Endometrium (tissue), 2 donors: ENCODE results near the gene ARHGEF7.
A peak's percentile ranks its signal among the peaks of the same experiment; 100 is the strongest.

Experiments
- FAIRE-seq: peaks from 2 replicates; lab custom pipeline; 2012; peaks lifted over from hg19 to GRCh38; lab: Jason Lieb, UNC
- donor health status: control.
- donor health status: control.

The ARHGEF7 gene

DNA sequence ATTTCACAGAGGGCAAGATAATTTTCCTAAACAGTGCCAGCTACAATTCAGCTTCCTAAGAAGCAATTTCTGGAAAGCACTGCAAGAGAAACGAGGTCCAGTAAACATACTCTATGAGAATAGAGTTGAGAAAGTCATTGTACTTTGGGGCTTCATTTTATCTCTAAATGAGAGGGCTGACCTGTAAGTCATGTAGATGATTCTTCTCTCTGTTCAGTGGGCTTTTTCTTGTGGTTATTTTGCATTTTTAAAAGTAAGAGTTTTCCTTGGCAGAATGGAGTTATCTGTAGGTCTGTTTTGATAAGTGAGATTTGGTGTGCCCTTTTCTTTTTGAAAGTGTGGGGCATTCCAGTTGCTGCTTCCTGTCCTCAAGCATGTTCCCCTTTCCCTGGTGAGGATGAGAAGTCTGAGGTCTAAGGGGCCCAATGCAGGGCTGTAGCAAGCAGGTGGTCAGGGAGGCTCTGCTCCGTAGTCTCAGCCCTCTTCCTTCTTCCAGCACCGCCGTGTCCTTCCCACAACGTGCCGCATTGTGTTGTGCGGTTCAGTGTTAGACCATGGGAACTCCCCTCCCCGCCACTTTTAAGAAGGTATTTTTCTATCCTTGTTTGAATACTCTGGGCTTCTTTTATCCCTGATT is 86.3 kb downstream of the ARHGEF7 start:
- no peak for FAIRE-seq

DNA sequence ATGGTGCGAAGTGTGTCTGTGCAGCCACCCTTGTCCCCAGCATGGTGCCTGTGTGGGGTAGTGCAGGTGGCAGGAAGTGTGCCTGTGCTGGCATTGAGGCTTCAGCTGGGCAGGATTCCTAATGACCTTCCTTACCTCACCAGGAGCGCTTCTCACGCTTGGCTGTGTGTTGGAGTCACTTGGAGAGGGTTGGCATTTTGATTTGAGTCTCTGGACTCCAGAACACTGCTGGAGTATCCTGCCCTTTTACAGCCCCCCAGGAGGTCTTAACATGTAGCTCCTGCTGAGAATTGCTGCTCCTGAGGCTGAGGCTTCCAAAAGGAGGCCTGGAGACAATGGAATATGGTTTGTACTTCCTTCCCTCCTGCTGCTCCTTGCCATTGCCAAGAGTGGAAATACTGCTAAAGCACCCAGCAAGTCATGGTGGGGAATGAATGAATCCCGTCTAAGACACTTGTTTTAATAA is 87.1 kb downstream of the ARHGEF7 start:
- no peak for FAIRE-seq

DNA sequence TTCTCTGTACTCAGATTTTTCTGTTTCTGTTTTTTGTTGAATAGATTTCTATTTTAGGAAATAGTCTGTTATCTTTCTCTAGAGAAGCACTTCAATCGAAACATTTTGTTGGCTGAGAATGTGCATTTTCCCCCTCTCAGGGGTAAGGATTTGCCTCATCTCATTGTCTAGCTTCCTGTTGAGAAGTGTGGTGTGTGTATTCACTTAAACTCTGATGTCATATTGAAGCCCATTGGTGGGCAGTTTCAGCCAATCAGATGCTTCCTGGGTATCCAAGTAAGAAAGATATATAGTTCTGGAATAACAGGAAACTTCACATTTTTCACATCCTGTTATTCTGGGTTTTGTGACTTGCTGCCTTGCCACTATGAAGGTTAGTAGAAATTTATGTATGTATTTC is 87.6 kb downstream of the ARHGEF7 start:
- FAIRE-seq = peak; percentile 37

DNA sequence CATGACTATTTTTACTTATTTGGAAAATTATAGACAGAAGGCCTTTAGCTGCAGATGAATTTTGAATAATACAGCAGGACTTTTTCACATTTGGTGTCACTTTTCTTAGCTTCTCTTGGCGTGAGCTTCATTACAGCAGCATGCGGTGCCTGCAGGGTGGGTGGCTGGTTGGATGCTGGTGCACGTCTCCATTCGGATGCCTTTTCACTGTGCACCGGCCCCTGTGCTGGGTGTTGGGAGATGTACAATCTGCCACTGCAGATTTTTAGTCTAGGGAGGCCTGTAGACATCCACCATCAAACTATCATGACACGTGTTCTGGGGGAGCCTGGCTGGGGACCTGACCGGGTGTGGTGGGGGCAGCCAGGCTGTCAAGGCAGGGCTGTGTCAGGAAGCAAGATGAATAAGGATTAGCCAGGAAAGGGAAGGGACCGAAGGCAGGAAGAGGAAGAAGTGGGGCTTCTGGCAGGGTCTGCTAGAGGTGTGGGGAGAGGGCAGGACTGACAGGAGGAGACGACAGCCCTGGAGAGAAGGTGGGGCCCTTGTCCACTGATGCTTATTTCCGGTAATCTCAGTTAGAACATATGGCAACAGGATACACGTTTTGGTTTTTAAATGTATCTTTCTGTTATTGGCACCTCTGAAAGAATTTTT is 88.8 kb downstream of the ARHGEF7 start:
- no peak for FAIRE-seq

DNA sequence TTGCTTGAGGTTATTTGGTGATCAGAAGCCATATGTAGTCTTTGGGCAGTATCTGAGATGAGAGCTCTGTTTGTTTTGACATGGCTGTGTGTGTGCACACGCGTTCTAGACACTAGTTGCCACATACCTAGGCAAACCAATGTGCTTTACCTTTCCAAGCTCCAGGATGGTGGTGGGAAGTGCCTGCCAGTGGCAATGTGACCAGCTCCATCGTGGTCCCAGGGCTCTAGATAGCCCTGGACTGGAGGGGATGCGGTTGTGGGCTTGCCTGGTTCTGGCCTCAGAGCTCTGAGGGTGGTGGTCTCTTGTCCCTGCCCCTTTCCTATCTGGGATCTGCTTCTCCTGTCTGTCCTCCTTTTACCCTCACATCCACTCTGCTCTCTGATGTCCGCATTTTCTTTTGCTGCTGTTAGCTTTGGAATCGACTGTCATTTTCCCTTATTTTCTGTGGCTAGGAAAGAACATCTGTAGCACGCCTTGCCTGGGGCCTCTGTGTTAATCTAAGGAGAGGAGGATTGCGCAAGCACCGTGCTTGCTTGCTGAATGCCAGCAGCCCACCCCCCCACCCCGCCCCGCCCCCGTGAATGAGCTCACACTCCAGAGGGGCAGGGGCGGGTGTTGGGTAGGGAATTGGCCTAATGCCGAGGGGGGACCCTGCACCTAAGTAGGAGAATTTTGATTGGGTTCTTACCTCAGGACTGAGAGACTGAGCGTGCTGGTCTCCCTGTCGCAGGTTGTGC is 89.5 kb downstream of the ARHGEF7 start:
- FAIRE-seq = no peak

DNA sequence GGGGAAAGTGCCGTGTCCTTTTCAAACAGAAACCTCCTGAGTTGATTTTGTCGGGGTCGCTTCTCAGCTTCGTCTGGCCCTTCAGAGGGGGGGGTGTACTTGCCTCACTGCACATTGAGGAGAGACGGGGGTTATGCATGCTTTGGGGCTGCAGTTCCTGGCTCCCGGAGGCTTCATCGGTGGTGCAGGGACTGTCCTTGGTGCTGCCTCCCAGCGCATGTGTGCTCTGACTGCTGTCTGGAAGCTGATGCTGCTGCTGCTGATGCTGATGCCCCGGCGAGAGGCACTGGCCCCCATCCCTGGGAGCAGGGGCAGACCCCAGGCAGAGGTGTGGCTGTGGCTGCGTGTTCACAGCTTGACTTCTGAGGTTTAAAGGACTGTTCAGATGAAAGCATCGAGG is 91.0 kb downstream of the ARHGEF7 start:
- FAIRE-seq = no peak

DNA sequence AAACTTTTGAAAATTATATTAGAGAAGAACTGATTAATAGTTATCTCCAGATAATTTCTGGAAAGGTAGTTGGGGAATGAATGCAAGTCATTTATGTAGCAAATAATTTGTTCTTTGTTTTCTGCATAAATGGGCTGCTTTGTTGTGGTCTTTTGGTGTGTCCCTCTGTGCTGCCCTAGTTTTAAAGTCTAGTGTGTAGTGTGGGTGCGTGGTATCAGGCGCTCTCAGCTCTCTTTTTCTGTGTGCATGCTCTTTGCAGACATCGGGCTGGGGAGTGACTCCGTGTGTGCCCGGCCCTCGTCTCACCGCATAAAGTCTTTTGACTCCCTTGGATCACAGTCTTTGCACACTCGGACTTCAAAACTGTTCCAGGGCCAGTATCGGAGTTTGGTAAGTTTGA is 94.5 kb downstream of the ARHGEF7 start:
- FAIRE-seq = no peak

DNA sequence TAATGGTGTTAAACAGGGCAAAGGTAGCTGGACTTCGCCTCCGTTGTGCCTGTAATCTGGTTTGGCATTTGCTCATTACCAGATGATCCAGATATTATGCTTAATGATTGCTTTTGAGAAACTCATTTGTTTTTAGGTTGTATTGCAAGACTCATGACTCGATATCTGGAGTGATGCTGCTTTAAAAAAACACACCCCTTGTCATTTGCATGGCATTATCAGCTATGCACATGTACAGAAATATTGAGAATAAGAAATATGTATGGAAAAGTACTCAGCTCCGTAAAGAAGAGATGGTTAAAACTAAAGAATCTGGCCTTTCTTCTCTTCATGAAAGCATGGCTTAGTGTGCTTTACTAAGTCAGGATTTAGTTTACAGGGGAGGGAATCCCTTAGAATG is 95.0 kb downstream of the ARHGEF7 start:
- FAIRE-seq = no peak

DNA sequence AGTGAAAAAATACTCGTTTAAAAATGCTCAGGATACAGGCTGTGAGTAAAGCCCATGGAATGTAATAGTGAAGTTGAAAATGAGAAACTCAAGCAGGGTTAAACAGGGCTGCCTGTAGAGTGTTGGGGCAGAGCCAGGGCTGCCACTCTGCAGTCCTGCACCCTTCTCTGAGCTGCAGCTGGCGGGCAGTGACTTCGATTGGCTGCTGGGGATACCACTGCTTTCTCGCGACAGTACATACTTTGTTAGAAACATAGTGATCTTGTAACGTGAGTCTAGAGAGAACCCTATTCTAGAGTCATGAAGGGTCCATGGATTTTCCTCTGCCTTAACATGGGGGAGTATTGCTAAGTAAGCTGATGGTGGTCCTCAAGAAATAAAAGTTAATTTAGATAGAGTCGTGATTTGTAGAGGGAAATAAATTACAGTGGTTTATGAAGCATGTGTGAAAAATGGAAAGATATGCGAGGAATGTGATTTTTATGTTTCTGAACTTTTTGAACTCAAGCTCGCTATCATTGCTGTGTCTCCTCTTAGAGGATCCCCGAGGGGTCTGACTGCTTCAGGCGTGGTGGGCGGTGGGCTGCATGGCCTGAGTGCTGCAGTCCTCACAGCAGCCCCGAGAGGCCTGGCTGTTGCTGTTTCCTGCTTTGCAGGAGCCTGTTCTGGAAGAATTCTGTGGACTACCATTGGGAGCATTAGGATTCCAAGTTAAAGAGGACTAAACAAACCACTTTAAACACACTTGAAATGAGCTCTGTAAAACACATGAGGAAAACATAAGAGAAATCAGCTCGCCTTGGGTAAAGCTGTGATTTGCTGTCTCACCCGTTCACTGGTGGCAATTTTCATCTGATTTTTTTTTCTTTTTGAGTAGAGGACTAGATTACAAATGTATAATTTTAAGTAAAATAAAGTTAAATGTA is 95.7 kb downstream of the ARHGEF7 start:
- no peak for FAIRE-seq

DNA sequence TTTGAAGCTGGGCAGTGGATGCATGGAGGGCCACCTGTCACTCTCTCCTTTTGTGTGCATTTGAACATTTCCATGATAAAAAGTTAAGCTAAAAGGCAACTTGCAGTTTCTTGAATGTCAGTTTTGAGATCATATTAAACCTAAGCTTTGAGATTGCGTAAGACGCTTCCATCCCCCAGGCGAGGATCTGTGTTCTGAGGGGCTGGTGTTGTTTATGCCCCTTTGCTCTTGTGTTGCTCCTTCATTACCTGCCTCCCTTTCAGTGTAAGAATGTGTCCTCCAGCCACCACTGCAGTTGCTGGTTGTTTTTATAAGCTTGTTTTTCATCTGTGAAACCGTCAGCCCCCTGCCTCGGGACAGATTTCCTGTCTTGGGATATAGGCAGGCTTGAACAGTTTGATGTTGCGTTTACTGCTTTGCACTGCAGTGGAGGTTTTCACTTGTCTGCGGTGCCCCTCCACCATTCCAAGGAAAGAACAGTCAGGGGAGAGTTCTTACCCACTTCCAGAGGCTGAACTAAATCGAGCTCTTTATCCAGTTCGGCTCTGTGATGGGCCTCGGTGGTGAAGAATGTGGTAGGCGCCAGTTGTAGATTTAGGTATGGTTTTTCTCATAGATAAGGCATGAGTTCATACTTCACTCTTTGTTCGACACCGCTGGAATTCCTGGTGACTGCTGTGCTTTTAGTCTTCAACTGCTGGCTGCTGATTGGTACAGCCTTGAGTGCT is 96.8 kb downstream of the ARHGEF7 start:
- no peak for FAIRE-seq

DNA sequence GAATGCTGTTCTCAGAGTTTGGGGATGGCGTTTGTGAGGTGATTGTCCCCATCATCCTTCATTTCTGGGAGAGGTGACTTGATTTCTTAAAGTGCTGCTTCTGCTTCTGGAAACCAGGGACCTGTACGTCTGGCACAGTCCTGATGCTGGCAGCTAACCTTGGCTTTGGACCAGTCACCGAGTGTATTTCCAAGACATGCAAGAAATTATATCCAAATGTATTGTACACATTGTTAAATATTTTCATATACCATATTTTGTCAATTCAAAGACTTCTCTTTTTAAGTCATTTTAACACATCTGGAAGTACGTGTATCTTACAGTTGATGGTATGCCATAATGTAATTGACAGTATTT is 97.4 kb downstream of the ARHGEF7 start:
- FAIRE-seq = no peak

DNA sequence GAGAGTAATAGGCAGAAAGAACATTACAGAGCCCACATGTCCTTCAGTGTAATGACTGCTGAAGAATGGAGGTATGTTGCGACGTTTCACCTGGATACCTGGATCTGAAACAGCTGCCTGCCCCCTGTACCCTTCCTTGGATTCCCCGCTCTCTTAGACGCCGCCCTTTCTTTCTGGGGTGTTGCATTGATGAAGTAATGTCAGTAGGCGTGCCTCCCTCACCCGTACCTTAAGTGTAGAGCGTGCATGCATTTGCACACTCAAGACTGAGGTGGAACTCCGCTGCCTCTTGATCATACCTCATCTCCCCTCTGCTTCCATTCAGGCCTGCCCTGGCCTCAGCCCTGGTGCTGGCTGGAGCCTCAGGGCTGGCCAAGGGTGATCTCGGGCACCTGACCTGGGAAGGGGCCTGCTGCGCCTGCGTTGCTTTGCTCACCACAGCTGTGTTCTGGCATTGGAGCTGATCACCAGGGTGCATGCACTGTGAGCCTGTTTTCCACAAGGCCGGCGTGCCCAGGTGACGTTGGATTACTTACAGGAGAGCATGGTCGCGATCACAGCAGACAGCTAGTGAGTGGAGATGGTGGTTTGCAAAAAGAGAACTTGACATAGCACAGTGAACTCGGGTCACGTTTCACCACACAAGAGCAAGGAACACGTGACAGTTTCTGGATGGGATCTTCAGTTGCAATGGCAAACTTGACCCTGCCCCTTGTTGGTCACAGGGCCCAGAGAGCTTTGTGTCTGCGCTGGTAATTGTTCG is 99.0 kb downstream of the ARHGEF7 start:
- no peak for FAIRE-seq

DNA sequence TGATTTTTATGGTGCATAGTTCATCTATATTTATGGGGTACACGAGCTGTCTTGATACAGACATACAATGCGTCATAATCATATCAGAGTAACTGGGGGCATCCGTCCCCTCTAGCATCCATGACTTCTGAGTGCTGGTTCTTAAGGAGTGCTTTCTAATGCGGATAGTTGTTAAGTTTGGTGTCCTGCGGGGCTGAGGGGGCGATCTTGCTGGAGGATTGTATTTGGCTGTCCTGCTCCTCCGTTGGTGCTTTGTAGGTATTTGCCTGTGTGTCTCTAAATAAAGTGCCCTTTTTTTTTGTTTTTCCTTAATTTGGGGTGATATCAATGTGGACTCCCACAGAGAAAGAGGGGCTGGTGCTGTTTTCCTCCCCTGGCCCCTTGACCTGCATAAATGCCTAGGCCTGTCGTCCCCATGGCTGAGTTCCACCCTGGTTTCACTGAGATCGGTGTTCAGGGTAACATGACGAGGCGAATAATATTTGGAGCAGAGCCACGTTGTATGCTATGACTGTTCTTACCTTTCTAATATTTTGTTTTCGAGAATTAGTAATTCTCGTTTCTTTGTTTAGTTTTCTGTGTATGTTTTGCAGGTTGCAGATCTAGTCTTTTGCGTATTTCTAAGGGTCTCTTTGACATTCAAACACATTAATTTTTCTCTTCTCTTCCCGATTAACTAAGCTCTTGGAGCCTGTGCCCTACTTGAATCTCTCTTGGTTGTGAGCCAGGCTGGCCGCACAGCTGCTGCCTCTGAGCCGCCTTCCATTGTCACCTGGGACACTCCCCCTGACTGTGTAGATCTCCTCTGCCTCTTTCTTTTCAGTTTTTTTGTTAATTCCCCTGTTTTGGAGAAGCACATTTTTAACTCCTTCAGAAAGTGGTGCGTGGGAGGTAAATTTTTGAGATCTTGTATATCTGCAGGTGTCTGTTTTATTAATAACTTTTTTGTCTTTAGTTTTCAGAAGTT is 100.3 kb downstream of the ARHGEF7 start:
- no peak for FAIRE-seq

DNA sequence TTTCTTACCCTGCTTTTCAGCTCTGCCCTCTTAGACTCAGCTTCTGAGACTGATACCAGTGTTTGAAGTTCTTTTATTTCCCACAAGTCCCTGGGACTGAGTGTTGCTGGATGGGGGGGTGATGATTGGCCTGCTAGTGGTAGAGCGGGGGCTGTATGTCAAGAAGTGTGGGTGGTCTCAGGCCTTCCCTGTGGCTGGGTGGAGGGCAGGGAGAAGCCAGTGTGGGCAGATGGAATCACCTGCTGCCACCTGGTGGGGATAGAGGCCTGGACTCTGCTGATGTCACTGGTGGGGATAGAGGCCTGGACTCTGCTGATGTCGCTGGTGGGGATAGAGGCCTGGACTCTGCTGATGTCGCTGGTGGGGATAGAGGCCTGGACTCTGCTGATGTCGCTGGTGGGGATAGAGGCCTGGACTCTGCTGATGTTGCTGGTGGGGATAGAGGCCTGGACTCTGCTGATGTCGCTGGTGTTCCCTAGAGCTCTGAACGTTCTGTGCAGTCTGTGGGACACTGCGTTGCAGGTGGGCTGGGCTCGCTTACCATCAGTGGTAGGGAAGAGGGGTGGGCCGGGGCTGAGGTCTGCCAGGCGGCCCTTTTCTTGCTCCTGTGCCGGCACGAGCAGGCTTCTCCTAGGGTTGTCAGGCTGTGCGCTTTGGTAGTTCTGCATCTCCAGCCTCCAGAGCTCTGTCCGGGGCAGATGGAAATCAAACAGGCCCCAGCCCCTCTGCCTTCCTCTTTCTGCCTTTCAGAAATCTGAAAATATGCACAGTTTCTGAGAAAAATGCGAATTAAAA is 101.3 kb downstream of the ARHGEF7 start:
- FAIRE-seq = no peak

DNA sequence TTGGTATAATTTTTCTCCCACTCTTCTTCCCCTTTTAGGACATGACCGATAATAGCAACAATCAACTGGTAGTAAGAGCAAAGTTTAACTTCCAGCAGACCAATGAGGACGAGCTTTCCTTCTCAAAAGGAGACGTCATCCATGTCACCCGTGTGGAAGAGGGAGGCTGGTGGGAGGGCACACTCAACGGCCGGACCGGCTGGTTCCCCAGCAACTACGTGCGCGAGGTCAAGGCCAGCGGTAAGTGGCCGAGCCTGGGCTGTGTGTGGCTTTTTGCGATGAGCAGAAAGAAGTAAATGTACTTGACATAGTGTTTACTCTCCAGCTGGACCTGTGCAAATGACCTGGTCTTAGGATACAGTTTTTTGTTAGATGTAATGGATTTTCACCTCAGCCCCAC is 102.5 kb downstream of the ARHGEF7 start:
- FAIRE-seq = no peak

DNA sequence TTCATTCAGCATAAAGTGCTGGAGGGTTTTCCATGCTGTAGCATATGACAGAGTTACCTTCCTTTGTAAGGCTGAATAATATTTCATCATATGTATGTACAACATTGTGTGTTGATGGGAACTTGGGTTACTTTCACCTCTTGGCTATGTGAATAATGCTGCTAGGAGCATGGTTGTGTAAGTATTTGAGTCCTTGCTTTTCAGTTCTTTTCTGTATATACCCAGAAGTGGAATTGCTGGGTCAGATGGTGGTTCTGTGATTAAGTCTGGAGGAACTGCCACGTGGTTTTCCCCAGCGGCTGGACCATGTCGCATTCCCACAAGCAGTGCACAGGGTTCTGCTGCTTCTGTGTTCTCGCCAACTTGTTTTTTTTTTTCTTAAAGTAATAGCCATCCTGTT is 104.2 kb downstream of the ARHGEF7 start:
- FAIRE-seq = no peak

DNA sequence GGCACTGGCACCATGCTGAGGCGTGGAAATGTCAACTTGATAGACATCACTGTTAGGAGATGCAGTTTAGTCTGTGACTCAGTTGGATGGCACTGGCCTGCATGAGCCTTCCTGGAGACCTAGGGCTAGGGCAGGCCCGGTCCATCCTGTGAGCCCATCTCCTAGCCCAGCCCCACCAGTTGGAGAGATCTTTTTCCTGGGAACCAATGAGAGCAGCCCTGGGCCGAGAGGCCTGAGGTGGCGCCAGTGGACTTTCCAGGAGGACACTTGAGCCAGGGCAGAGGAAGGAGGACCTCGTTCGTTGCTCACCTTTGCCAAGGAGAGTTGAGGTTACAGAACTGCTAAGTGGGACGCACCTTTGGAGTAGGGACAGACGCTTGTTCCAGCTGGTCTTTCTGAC is 104.8 kb downstream of the ARHGEF7 start:
- FAIRE-seq = no peak

DNA sequence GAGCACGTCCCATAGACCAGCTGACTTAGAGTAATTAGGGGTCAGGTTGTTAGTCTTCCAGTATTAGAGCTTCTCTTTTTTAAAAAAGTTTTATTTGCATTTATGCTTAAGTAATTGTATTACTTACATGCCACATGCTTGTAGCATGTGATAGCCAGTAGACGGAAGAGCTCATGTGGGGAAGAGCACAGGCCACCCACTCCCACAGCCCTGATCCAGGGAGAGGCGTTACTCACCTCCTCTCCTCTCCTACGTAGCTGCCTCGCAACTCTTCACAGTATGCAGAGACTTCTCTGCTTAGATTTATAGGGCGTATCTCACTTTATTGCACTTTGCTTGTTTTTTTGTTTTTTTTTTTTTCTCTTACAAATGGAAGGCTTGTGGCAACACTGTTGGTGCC is 110.1 kb downstream of the ARHGEF7 start:
- FAIRE-seq = no peak
